GM18519 (cell line): ENCODE data around the gene NGEF.

ENCODE experiments used
- ATAC-seq: cut with Tn5 transposase; IDR thresholded peaks from one replicate; pipeline ENCODE4 v1.9.1; 2021; ENCODE audit warnings: mild to moderate bottlenecking, moderate library complexity; ENCODE audit not compliant: unreplicated experiment, low FRiP score

Gene NGEF

GRCh38 chr2:232874677-232875223, 138.3 kb downstream of the NGEF start:
- no peak for ATAC-seq

DNA sequence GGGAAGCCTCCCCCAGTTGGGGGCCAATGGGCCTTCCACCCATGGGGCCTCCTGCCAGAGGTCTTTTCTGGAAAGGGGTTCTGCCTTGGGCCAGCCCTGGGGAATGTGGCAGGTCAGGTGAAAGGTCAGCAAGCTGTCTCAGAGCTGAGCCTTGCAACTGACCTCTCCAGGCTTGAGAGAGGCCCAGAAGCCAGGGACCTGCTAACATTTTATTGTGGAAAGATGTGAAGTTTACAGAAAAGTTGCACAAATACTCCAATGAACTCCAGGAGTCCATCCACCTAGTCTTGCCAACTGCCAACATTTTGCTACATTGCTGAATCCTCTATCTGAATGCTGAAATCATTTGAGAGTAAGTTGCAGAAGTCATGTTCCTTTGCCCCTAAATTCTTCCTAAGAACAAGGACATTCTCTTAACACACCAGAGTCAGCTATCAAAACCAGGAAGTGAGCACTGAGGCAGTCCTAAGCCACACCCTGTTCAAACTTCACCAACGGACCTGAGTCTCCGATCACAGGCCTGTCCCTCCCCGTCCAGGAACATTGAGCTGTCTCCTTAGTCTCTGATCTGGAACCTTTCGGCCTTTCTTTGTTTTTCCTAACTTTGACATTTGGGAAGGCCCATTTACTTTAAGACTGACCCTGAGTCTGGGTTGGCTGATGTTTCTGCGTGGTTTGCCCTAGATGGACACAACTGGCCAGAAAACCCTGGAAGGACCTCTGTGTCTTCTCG, 139.0 kb downstream of the NGEF start:
- no peak for ATAC-seq

- ATAC-seq: no peak
Measured at GRCh38 chr2:232873292-232873908, 139.7 kb downstream of the NGEF start.

- no peak for ATAC-seq
Measured at GRCh38 chr2:232872826-232873225, 140.2 kb downstream of the NGEF start.

DNA sequence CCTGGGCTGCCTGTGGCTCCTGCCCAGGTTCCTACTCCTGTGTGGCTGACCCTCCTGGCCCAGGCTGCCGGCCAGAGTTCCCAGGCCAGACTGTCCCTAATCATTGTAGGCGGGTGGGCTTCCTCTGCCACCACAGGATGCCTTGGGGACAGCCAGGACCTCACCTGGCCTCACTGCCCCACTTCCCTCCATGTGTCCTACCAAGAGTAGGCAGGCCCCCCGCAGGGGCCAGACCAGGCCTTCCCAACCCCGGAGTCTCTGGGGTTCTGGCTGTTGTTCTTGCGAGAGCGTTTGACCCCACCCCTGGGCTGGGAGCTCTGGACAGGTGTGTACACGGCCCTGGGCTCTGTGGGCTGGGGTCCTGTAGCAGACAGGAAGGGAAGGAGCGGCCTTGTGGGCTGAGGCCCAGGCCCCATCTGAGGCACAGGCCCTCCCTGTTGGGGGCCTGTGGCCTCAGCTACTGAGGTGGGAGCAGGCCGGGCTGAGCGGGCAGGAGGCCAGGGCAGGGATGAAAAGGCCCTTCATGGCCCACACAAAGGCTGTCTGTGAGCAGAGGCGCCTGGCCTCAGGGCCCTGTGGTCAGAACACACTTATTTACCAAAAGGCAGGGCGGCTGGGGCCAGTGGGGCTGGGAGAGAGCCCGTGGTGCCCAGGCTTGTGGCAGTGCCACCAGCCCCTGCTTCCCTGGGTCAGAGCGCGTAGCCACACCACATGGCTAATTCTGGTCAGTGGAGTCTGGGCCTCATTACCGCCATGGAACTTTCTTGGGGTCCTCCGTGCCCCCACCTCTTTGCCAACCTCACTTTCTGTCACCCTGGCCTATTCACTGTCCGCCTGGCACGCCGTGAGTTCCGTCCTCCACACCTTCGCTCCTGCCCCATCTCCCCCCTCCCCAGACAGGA, 141.0 kb downstream of the NGEF start:
- no peak for ATAC-seq

DNA sequence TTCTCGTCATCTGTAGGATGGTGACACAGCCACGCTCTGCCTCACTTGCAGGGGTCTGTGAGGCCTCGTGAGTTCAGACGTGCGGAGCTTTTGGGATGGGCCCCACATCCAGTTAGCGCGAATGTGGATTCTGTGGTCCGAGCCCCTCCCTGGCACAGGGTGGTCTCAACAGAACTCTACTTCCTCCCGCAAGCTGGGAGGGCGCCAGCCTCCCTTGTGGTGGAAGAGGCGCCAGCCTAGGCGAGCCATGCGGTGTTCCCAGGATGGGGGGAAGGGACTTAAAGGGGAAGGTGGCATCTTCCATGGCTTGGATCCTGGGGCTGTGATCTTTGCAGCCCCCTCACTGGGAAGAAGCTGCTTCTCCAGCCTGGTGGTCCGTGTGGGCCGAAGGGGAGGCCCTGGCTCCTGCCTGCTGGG, 141.6 kb downstream of the NGEF start:
- no peak for ATAC-seq

DNA sequence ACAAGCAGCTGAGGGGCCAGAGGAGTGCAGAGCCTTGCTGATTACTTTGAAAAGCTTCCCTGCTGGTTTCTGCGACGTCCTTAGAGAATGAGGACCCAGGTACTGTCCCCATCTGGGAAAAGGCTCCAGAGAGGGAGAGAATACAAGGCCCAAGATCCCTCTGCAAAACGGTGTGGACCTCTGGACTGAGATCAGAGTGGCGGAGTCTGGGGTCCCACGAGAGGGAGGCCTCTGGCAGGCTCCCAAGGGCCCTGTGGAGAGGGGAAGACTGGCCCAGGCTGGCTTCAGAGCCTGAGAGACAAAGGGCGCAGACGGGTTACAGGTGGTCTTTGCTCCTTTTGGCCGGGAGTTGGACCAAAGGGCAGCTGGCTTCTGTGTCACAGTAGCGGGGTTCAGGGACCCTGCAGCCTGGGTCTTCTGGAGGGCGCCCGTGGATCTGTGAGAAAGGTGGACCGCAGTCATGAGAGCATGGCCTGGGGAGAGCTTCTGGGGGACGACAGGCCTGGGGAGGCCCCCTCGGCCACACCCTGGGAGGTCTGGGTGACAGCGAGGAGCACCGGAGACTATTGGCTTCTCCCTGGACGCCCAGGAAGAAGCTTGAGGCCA, 142.2 kb downstream of the NGEF start:
- no peak for ATAC-seq

DNA sequence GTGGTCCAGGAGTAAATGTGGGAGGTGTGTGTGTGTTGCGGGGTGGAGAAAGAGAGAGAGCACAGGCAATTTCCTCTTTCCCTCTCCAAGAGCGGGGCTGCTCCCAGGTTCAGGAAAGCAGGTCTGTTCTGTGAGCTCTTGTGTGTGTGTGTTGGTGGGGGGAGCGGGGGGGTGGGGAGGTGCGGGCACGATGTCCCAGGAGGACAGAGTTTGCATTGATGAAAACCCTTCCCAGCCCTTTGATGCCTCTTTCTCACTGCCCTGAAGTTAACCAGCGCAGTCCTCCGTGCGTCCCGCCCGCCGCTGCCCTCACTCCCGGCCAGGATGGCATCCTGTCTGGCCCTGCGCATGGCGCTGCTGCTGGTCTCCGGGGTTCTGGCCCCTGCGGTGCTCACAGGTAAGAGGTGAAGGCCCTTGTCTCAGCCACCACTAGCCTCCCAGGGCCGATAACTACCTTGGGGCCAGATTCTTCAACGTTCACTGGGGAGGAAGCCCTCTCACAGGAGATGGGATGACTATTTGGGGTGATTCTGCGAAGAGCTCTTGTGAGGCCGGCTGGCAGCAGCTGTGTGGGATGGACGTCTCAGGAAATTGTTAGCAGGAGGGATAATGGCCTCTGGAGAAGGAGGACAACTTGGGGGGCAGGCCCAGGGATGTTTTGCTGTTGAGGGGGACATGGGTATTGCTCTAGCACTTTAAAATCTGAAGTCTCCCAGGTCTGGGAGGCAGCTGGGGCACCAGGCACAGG, 142.9 kb downstream of the NGEF start, which contains the start of gene SNORC:
Gene SNORC (plus strand): TSS at position 247 of the 748 bp plus-strand sequence. CDS start 78 bp downstream, at position 325.
- ATAC-seq: no peak

DNA sequence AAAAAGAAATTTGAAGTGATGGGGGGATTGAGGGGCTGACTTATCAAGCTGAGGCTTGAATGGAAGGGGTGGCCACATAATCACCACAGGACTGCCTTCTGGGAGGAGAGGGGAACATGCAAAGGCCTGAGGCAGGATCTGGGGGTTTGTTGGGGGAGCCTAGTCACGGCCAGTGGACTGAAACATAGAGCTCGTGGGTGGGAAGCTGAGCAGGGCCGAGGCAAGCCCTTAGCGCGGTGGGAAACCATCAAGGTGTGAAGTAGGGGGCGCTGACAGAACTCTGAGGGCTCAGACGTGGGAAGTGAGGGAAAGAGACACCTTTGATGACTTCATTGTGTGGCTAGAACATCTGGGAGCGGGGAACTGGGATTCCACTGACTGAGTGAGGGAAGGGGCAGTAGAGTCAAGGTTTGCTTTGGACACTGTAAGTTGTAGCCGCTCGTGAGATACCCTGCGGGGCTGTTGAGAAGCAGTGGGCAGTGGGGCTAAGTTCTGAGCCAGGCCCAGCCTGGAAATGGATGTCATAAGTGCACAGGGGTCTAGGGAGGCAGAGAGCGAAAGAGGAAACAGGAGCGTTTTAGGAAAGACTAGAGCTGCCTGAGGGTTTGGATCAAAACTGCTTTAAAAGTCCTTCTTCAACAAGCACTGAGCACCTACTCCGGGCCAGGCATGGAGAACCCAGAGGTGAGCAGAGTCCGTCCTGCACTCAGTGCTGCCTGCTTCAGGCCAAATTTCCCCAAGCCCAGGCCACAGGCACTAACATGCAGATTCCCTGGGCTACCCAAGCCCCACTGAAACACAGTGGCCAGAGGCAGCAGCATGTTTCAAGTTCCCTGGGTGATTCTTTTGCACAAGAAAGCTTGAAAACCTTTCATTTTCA, 143.7 kb downstream of the NGEF start:
- ATAC-seq: no peak

DNA sequence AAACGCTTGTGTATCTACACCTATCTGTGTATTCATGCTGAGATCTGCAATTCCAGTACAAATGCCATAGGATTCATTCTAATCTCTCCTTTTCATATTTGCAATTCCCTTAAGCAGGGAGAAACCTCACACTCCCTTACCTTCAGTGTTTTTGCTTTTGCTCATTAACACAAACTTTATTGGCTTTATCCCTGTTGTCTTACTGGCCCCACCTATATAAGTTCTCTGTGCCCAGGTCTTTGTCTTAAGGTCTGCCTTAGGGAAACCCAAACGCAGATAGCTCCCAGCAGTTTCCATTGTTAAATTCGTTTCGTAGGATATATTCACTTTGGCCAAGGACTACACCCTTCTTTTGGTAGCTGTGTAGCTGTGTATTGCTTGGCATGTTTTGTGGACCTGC, 147.0 kb downstream of the NGEF start:
- ATAC-seq: no peak

DNA sequence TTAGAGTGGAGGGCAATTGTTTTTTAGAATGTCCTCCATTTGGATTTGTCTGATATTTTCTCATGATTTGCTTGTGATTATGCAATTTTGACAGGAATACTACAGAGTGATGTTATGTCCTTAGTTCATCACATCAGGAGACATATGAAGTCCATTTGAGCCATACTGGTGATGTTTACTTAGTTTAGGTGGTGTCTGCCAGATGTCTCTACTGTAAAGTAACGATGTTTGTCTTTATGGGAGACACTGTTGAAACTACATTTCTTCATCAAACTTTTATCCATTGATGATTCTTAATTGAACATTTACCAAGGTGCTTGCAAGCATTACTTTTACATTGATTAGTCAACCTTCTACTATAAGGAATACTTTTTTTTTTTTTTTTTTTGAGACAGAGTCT, 147.9 kb downstream of the NGEF start:
- no peak for ATAC-seq

GRCh38 chr2:232863996-232864395, 149.1 kb downstream of the NGEF start:
- ATAC-seq: no peak

DNA sequence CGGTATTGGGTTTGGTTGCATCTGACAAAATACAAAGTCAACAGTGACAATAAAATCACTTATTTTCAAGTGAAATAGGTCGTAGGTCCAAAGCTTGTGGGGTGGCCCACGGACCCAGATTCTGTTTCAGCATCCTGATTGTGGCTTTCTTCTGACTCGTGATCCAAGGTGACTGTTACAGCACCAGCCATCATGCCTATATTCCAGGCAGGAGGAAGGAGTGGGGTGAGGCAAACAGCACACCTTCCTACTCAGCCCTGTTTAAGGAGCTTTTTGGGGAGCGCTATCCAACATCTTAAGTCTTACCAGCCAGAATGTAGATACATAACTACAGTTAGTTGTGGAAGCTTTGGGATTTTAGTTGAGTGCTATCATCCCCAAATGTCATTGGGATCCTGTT, 151.7 kb downstream of the NGEF start:
- ATAC-seq: no peak

DNA sequence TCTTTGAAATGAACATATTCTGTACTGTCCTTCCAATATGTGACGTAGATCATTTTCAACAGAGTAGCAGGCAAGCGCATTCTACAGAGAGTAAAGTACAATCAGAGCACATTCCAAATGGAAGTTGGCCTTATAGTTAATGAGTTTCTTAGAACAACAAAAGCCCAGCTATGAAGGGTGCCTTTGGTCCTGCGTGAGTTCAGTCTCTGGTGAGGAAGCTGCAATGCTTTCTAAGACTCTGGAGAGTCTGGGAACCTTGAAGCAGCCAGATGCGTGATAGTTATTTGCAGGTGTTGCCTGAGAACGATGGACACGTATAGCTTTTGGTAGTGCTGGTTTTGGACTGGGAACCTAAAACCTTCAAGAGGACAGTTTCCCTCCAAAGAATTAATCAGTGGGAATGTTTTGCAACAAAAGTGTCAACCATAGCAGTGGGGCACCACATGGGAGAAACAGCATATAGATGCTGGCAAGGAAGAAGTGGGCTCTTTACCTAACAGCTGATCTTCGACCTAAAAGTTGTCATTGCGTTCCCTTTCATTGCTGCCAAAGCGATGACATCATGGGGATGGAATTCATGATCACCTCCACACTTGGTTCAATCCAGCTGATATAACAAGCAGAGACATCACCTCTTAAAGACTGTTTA, 152.3 kb downstream of the NGEF start:
- ATAC-seq: no peak

DNA sequence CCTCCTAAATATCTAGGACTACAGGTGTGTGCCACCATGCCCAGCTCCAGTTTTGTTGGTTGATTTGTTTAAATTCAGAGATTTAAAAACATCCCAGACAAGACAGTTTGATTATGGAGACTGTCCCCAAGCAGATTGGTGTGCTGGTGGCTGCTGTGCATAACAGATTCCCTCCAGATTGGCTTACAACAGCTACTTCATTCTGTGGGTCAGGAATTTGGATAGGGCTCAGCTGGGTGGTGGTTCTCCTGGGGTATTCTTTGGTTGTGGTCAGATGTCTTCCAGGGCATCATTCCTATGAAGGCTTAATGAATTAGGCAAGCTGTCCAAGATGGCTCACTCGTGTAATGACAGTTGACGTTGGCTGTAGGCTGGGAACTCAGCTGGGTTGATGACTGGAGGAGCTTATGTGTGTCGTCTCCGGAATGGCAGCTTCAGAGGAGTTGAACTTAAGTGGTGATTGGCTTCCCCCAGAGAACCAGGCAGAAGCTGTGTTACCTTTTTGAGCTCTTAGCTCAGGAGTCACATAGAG, 153.6 kb downstream of the NGEF start:
- ATAC-seq: no peak

GRCh38 chr2:232857158-232857563, 155.9 kb downstream of the NGEF start:
- ATAC-seq: no peak

- ATAC-seq: no peak
Measured at GRCh38 chr2:232854082-232854481, 159.0 kb downstream of the NGEF start.

DNA sequence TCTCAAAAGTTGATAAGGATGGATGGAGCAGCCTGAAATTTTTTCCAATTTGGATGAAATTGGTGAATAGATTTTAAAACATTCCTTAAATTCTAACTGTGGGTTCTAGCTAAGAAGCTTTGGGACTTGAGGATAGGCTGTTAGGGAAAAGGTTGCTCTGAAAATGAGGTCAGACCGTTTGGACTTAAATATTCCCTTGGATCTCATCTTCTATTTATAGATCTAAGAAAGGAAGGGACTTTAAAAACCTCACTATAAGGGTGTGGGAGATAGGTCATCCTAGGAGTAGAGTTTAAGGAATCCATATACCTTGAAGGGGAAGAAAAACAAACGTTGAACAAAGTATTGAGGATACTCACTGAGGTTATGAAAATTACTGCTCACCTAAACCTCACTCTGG, 160.4 kb downstream of the NGEF start:
- ATAC-seq: no peak
